ENCODE data around the gene MAP3K9. TPM values are rescaled to one million over a fixed set of nuclear protein-coding genes. Genes with fewer than 3 reads are reported as not detected.
"Not testable (repeated sequence)": the region's sequence is repeated elsewhere in the genome, so short reads cannot be mapped to it uniquely, and the experiment has no call there.

Gene MAP3K9
- polyA plus RNA-seq, 1 donor from 2014 or later = 10.4 TPM

DNA sequence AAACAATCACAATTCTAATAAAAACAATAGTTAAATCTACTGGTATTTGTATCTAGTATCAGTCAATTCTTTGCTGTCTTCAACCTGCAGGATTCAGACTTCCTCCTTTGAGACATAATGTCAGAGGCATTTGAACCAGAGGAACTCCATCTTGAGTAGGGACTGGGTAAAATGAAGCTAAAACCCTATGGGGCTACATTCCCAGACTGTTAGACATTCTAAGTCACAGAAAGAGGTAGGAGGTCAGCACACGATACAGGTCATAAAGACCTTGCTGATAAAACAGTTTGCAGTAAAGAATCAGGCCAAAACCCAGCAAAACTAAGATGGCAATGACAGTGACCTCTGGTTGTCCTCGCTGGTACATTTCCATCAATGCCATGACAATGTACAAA is 48.2 kb upstream of the MAP3K9 start:
- H3K9ac ChIP-seq (ENCODE audit: low read length) = no peak overlapping the region
- H3K27me3 ChIP-seq (ENCODE audit: insufficient read depth, low read depth, low read length) = no peaks in the 10 kb centered on the region
- H3K9me2 ChIP-seq (ENCODE audit: insufficient read depth, low read length) = no peaks in the 10 kb centered on the region
- no peak for TF ChIP-seq RAD21 (conservative IDR thresholded peaks at IDR 0.05)
- TF ChIP-seq, protein P1, sequence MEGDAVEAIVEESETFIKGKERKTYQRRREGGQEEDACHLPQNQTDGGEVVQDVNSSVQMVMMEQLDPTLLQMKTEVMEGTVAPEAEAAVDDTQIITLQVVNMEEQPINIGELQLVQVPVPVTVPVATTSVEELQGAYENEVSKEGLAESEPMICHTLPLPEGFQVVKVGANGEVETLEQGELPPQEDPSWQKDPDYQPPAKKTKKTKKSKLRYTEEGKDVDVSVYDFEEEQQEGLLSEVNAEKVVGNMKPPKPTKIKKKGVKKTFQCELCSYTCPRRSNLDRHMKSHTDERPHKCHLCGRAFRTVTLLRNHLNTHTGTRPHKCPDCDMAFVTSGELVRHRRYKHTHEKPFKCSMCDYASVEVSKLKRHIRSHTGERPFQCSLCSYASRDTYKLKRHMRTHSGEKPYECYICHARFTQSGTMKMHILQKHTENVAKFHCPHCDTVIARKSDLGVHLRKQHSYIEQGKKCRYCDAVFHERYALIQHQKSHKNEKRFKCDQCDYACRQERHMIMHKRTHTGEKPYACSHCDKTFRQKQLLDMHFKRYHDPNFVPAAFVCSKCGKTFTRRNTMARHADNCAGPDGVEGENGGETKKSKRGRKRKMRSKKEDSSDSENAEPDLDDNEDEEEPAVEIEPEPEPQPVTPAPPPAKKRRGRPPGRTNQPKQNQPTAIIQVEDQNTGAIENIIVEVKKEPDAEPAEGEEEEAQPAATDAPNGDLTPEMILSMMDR (IDR thresholded peaks at IDR 0.05; ENCODE audit: poor library complexity, severe bottlenecking) = no peak
- no peak overlapping the region for H3K27ac ChIP-seq (ENCODE audit: low read length)
- no peak overlapping the region for H2AFZ ChIP-seq (ENCODE audit: low read depth, low read length)
- no peaks in the 10 kb centered on the region for H3K9me3 ChIP-seq (ENCODE audit: low read length)
- H3K36me3 ChIP-seq (ENCODE audit: insufficient read depth, low read length) = no peaks in the 10 kb centered on the region
- H3K4me3 ChIP-seq (ENCODE audit: low read length) = no peak overlapping the region
- no peaks in the 10 kb centered on the region for H3K79me2 ChIP-seq (replicated peaks; ENCODE audit: insufficient read depth, low read length)
- no peaks in the 10 kb centered on the region for H4K20me1 ChIP-seq (ENCODE audit: insufficient read depth)
- H3K4me2 ChIP-seq (ENCODE audit: low read length) = no peak overlapping the region
- no peaks in the 10 kb centered on the region for H3F3A ChIP-seq (ENCODE audit: insufficient read depth, low read length, poor library complexity, severe bottlenecking)

DNA sequence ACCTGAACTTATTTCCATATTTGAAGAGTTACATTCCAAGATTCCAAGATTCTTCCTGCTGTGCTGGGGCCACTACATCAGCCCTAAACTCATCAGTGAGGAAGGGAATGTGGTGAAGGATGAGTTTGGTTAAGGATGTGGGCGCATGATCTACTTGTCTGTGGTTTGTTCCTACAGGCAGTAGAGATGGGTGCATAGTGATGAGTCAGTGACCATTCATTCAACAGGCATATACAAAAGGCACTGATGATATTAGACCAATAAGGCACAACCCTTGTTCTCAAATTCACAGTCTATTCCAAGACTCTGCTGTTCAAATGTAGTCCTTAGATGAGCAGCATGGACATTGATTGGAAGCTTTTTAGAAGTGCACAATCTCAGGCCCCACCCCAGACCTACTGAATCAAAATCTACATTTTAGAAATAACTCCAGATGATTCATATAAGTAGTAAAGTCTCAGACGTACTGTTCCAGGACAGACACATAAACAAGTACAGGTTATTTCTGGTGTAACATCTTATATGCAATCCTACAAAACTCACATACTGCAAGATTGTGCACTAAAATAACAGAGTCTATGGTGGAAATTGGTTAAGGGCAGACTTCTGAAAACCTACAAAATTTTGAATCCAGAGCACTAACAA is 47.7 kb upstream of the MAP3K9 start:
- no peaks in the 10 kb centered on the region for H3K36me3 ChIP-seq (ENCODE audit: insufficient read depth, low read length)
- H3K9me3 ChIP-seq (ENCODE audit: low read length) = no peaks in the 10 kb centered on the region
- H3K79me2 ChIP-seq (replicated peaks; ENCODE audit: insufficient read depth, low read length) = no peaks in the 10 kb centered on the region
- TF ChIP-seq SMC3 (conservative IDR thresholded peaks at IDR 0.05; ENCODE audit: poor library complexity) = no peak
- no peak for TF ChIP-seq EP300 (conservative IDR thresholded peaks at IDR 0.05; ENCODE audit: poor library complexity, severe bottlenecking)
- H2AFZ ChIP-seq (ENCODE audit: low read depth, low read length) = no peak overlapping the region
- no peaks in the 10 kb centered on the region for H4K20me1 ChIP-seq (ENCODE audit: insufficient read depth)
- no peak overlapping the region for H3K4me3 ChIP-seq (ENCODE audit: low read length)
- no peaks in the 10 kb centered on the region for H3K27me3 ChIP-seq (ENCODE audit: insufficient read depth, low read depth, low read length)
- no peak overlapping the region for H3K27ac ChIP-seq (ENCODE audit: low read length)
- no peaks in the 10 kb centered on the region for H3K9me2 ChIP-seq (ENCODE audit: insufficient read depth, low read length)
- no peak overlapping the region for H3K9ac ChIP-seq (ENCODE audit: low read length)
- H3K4me2 ChIP-seq (ENCODE audit: low read length) = no peak overlapping the region
- H3F3A ChIP-seq (ENCODE audit: insufficient read depth, low read length, poor library complexity, severe bottlenecking) = no peaks in the 10 kb centered on the region

- no peak overlapping the region for H2AFZ ChIP-seq (ENCODE audit: low read depth, low read length)
- H4K20me1 ChIP-seq (ENCODE audit: insufficient read depth) = no peaks in the 10 kb centered on the region
- no peak for TF ChIP-seq SMC3 (conservative IDR thresholded peaks at IDR 0.05; ENCODE audit: poor library complexity)
- TF ChIP-seq EZH2 (IDR thresholded peaks at IDR 0.05; ENCODE audit: borderline replicate concordance, insufficient read depth, low read length, poor library complexity, severe bottlenecking) = no peak
- TF ChIP-seq MXI1 (conservative IDR thresholded peaks at IDR 0.05; ENCODE audit: poor library complexity, severe bottlenecking) = no peak
- TF ChIP-seq REST (IDR thresholded peaks at IDR 0.05; ENCODE audit: borderline replicate concordance) = no peak
- no peak for TF ChIP-seq EP300 (conservative IDR thresholded peaks at IDR 0.05; ENCODE audit: poor library complexity, severe bottlenecking)
- TF ChIP-seq, protein P1 (IDR thresholded peaks at IDR 0.05; ENCODE audit: poor library complexity, severe bottlenecking) = no peak
- TF ChIP-seq TAF1 (IDR thresholded peaks at IDR 0.05; ENCODE audit: low read depth) = no peak
- no peak for TF ChIP-seq RAD21 (conservative IDR thresholded peaks at IDR 0.05)
- TF ChIP-seq POLR2AphosphoS5 (IDR thresholded peaks at IDR 0.05) = no peak
- no peak overlapping the region for H3K4me2 ChIP-seq (ENCODE audit: low read length)
- no peaks in the 10 kb centered on the region for H3K36me3 ChIP-seq (ENCODE audit: insufficient read depth, low read length)
- H3K9me3 ChIP-seq (ENCODE audit: low read length) = no peaks in the 10 kb centered on the region
- no peak overlapping the region for H3K4me3 ChIP-seq (ENCODE audit: low read length)
- H3K9ac ChIP-seq (ENCODE audit: low read length) = no peak overlapping the region
- H3F3A ChIP-seq (ENCODE audit: insufficient read depth, low read length, poor library complexity, severe bottlenecking) = no peaks in the 10 kb centered on the region
- no peaks in the 10 kb centered on the region for H3K79me2 ChIP-seq (replicated peaks; ENCODE audit: insufficient read depth, low read length)
- no peaks in the 10 kb centered on the region for H3K27me3 ChIP-seq (ENCODE audit: insufficient read depth, low read depth, low read length)
- H3K27ac ChIP-seq (ENCODE audit: low read length) = no peak overlapping the region
- no peaks in the 10 kb centered on the region for H3K9me2 ChIP-seq (ENCODE audit: insufficient read depth, low read length)
Observed at GRCh38 chr14:70855486-70855885, 46.2 kb upstream of the MAP3K9 start.

GRCh38 chr14:70853658-70854057 is 44.3 kb upstream of the MAP3K9 start:
- H3K79me2 ChIP-seq (replicated peaks; ENCODE audit: insufficient read depth, low read length); H3K27ac ChIP-seq (ENCODE audit: low read length); H3K4me2 ChIP-seq (ENCODE audit: low read length): not testable (repeated sequence)

More at GRCh38 chr14:70853658-70854057, 44.3 kb upstream of the MAP3K9 start:
- H2AFZ ChIP-seq (ENCODE audit: low read depth, low read length); H4K20me1 ChIP-seq (ENCODE audit: insufficient read depth); H3K9me3 ChIP-seq (ENCODE audit: low read length); H3K36me3 ChIP-seq (ENCODE audit: insufficient read depth, low read length); H3K27me3 ChIP-seq (ENCODE audit: insufficient read depth, low read depth, low read length); H3F3A ChIP-seq (ENCODE audit: insufficient read depth, low read length, poor library complexity, severe bottlenecking); H3K4me3 ChIP-seq (ENCODE audit: low read length); H3K9me2 ChIP-seq (ENCODE audit: insufficient read depth, low read length); H3K9ac ChIP-seq (ENCODE audit: low read length): not testable (repeated sequence)

All from neural cell (in vitro differentiated cells).